C4-2B (cell line): ENCODE data around the gene JDP2.

Experiments used
- CTCF ChIP-seq: fragments of 450-650 bp; conservative IDR thresholded peaks from 2 replicates; pipeline ENCODE4 v1.5.1; 2017; ENCODE audit warnings: mild to moderate bottlenecking
- ZFX ChIP-seq: fragments of 450-650 bp; IDR thresholded peaks from 2 replicates; pipeline ENCODE4 v1.6.1; 2017

DNA sequence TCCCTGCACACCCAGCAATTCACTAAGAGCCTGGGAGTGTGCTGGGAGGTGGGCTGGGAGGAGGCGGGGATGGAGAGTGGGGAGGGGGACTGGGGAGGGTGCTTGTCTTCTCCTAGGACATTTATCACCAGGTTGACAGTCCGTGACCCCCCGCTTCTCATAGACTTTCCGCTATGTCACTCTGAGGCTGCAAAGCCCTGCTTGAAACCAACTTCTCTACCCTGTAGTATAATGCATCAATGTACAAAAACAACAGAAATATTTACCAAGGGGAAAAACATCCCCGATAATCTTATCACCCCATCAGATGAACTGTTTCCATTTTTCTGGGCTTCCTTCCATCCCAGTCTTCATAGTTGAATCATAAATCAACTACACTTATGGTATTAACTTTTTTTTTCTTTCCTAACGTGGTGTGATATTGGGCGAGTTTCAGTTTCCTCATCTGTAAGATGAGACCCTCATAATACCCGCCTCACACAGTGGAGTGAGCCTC lies 65.8 kb downstream of the JDP2 start:
- TF ChIP-seq CTCF (no peak), ZFX (no peak)
